Activated naive CD4-positive, alpha-beta T cell treated with anti-CD3 and anti-CD28 coated beads, Interleukin-2, amount 50 U/mL, for 72 hours (primary cell): ENCODE data around the gene DHX35. TPM values are rescaled to one million over a fixed set of nuclear protein-coding genes. Genes with fewer than 3 reads are reported as not detected.

Experiments
- ATAC-seq, 2 donors: fragments of 150-1000 bp; cut with Tn5 transposase; 2 replicates each; pipeline ENCODE4 v1.10.0; 2021; ENCODE audit warnings: mild to moderate bottlenecking in 2 of 2, moderate library complexity in 2 of 2
- DNase-seq, 2 donors: peaks; one replicate each; pipeline ENCODE4 v3.0.0; 2021 to 2022; ENCODE audit warnings: low spot score in 2 of 2
- H3K27ac Mint-ChIP-seq, 2 donors: one replicate each; pipeline ENCODE4 v1.8.0; 2022; ENCODE audit warnings: mild to moderate bottlenecking in 2 of 2, mixed read lengths in 2 of 2
- H3K36me3 Mint-ChIP-seq, 2 donors: one replicate each; pipeline ENCODE4 v1.8.0; 2022; ENCODE audit warnings: mixed read lengths in 2 of 2
- H3K9me3 Mint-ChIP-seq, 2 donors: one replicate each; pipeline ENCODE4 v1.8.0; 2022; ENCODE audit warnings: mixed read lengths in 2 of 2
- total RNA-seq, 2 donors: library from RNA; stranded (reverse); gene quantifications; one replicate each; pipeline ENCODE4 v1.2.3, GENCODE V29; 2022

The DHX35 gene, protein sequence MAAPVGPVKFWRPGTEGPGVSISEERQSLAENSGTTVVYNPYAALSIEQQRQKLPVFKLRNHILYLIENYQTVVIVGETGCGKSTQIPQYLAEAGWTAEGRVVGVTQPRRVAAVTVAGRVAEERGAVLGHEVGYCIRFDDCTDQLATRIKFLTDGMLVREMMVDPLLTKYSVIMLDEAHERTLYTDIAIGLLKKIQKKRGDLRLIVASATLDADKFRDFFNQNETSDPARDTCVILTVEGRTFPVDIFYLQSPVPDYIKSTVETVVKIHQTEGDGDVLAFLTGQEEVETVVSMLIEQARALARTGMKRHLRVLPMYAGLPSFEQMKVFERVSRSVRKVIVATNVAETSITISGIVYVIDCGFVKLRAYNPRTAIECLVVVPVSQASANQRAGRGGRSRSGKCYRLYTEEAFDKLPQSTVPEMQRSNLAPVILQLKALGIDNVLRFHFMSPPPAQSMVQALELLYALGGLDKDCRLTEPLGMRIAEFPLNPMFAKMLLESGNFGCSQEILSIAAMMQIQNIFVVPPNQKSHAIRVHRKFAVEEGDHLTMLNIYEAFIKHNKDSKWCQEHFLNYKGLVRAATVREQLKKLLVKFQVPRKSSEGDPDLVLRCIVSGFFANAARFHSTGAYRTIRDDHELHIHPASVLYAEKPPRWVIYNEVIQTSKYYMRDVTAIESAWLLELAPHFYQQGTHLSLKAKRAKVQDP
- total RNA-seq, result 10 to 100 TPM; 11.6 to 12.1 TPM

DNA sequence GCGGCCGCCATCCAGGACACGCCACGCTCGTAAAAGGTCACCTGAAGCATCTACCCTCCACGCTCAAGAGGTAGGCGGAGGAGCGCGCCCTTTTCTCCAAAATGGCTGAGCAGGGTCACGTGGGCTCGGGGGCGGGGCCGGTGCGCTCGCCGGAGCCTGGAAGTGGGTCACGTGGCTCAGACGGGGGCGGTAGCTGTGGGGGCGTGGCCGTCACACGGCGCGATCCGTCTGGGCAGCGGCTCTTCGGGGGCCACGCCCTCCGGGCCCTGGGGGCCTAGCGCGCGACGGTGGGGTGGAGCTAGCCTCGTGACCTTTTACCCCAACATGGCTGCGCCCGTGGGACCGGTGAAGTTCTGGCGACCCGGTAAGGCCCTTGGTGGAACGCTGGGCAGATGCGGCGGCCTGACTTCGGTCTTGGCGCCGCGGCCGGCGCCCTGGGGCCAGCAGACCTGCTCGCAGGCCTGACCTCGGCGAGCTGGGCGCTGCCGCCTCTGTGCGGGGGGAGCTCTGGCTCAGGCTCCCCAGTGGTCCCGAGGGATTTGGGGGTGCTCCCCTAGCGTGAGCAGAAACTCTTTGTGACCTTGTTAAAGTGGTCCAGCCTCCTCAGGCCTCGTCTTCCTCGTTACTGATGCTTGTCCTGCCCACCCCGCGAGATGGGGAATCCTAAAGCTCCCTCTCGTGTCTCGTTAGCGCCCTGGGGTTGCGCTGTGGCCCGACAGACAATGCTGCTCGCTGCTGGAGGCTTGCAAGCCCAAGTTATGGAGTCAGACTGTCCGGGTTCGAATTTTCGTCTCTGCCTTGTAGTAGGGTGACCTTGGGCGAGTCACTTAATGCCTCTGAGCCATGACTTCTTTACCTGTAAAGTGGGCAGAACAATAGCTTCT lies at the start of gene DHX35:
TSS of gene DHX35 (plus strand) at position 301 of the 884 bp plus-strand sequence. CDS start at position 325, 24 bp downstream.
- peak; percentile 99 for DNase-seq

DNA sequence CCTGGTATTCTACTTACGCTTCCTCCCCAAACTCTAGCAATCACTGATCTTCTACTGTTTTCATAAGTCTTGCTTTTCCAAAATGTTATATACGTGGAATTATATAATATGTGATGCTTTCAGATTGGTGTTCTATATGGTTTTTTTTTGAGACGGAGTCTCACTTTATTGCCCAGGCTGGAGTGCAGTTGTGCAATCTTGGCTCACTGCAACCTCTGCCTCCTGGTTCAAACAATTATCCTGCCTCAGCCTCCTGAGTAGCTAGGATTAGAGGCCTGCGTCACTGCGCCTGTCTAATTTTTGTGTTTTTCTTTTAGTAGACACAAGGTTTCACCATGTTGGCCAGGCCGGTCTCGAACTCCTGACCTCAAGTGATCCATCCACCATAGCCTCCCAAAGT lies 46.8 kb upstream of the DHX35 start:
- Mint-ChIP-seq H3K9me3 (no peaks in the 10 kb centered on the region), H3K36me3 (no peaks in the 10 kb centered on the region), H3K27ac (no peak overlapping the region)

More for the DNA sequence above, at the start of gene DHX35:
- H3K9me3 Mint-ChIP-seq, result no peaks in the 10 kb centered on the region
- peaks cover 14 to 16% of the 10 kb centered on the region in 2 donors for H3K36me3 Mint-ChIP-seq
- peak within 1 kb of the TSS; percentile 96 for H3K27ac Mint-ChIP-seq
- ATAC-seq, result peak; percentile 98 to 99

DNA sequence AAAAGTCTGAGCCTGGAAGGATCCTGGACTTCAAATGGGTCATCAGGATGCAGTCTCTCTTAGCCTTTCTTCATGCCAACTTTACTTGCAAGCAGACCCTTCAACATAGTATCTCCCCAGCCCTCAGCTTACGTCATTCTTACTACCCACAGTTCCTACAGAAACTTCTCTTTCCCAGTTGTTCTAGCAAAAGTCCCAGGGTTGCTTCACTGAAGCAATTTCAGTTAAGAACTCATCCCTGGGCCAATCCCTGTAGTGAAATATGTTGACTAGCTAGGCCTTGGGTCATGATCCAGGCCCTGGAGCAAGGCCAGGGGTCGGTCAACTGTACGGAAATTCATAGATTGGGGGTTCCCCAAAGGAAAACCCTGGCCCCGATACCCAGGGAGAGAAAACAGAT lies 44.5 kb upstream of the DHX35 start:
- ATAC-seq, result no peak
- no peaks in the 10 kb centered on the region for H3K9me3 Mint-ChIP-seq
- H3K27ac Mint-ChIP-seq, result peak overlapping the region in 1 of 2 donors; percentile 55
- no peak for DNase-seq
- H3K36me3 Mint-ChIP-seq, result no peaks in the 10 kb centered on the region

More for the DNA sequence above, 46.8 kb upstream of the DHX35 start:
- DNase-seq (no peak), ATAC-seq (no peak)

DNA sequence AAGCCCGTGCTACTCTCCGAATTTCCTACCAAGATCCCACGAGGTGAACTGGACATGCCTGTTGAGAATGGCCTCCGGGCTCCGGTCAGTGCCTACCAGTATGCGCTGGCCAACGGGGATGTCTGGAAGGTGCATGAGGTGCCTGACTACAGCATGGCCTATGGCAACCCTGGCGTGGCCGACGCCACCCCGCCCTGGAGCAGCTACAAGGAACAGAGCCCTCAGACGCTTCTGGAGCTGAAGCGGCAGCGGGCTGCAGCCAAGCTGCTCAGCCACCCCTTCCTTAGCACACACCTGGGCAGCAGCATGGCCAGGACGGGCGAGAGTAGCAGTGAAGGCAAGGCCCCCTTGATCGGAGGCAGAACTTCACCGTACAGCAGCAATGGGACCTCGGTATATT lies 44.0 kb upstream of the DHX35 start:
- no peak overlapping the region for H3K27ac Mint-ChIP-seq
- H3K36me3 Mint-ChIP-seq, result no peaks in the 10 kb centered on the region
- H3K9me3 Mint-ChIP-seq, result no peaks in the 10 kb centered on the region
- ATAC-seq (peak in 1 of 2 donors; percentile 7), DNase-seq (peak in 1 of 2 donors; percentile 25)

DNA sequence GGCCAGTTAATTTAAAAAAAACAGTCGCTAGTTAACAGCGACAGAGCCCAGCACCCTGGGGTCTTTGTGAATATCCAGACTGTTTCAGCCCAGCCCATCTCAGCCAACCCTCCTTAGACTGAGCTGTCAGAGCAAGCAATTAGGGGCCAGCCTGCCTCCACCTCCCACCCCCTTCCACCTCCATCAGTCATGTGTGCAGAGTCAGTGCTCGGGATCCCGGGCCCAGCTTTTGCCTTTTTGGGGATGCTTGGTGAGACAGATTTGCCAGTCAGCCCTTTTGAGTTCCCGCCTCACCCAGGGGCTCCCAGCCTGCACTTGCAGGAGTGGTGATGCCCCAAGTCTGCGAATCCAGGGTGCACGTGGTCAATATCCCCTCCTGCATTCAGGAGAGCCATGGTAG lies 42.5 kb upstream of the DHX35 start:
- H3K9me3 Mint-ChIP-seq, result no peaks in the 10 kb centered on the region
- ATAC-seq (no peak), DNase-seq (no peak)
- H3K36me3 Mint-ChIP-seq, result no peaks in the 10 kb centered on the region
- no peak overlapping the region for H3K27ac Mint-ChIP-seq

DNA sequence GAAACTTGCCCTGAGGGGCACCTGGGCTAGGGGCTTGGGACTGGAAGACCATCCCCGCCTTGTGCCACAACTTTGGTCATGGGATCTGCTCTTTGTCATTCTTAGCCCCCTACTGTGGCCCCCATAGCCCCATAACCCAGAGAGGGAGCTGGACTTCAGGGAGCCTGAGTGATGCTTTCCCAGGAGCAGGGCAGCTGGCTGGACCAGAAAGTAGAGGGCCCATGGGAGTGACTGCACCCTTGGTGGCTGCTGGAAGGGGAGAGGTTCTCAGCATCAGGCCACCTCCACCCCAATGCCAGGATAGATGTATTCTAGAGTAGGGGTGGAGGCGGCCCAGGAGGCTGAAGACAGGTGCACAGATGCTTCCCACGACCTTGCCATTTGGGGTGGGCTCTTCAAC lies 41.7 kb upstream of the DHX35 start:
- ATAC-seq, result peak in 1 of 2 donors; percentile 9
- no peaks in the 10 kb centered on the region for H3K9me3 Mint-ChIP-seq
- H3K27ac Mint-ChIP-seq, result peak overlapping the region in 1 of 2 donors; percentile 25
- no peaks in the 10 kb centered on the region for H3K36me3 Mint-ChIP-seq
- no peak for DNase-seq

DNA sequence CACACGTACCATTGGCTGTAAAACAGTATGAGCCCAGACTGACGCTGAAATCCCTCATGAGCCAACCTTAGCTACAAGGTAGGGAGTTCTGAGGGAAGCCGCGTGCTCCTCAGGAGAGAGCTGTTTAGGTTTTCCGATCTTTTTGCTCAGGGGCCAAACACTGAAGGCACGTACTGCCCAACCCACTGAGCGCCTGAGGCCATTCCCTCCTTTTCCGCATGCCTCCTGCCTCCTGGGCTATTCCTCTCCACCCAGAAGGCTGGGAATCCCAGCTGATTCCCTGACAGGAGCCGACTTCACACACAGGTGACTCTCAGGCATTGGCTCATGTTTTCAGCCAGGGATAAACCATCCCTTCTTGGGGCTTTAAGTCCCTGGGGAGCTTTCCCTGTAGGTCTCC lies 41.3 kb upstream of the DHX35 start:
- no peaks in the 10 kb centered on the region for H3K9me3 Mint-ChIP-seq
- no peaks in the 10 kb centered on the region for H3K36me3 Mint-ChIP-seq
- peak overlapping the region in 1 of 2 donors; percentile 79 for H3K27ac Mint-ChIP-seq
- no peak for ATAC-seq
- no peak for DNase-seq

DNA sequence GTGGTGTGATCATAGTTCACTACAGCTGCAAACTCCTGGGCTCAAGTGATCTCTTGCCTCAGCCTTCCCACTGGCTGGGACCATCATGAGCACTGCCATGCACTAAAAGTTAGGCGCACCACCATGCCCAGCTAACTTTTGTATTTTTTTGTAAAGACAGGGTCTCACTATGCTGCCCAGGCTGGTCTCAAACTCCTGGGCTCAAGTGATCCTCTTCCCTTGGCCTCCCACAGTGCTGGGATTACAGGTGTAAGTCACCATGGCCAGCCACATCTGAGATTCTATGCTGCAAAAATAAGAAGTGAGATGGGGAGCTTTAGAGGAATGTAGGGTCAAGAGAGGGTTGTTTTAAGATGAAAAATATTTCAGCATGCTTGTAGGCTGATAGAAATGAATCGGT lies 37.4 kb upstream of the DHX35 start:
- no peaks in the 10 kb centered on the region for H3K9me3 Mint-ChIP-seq
- ATAC-seq (no peak), DNase-seq (no peak)
- H3K36me3 Mint-ChIP-seq, result peaks cover 6 to 9% of the 10 kb centered on the region in 2 donors
- peak overlapping the region; percentile 34 to 87 for H3K27ac Mint-ChIP-seq

DNA sequence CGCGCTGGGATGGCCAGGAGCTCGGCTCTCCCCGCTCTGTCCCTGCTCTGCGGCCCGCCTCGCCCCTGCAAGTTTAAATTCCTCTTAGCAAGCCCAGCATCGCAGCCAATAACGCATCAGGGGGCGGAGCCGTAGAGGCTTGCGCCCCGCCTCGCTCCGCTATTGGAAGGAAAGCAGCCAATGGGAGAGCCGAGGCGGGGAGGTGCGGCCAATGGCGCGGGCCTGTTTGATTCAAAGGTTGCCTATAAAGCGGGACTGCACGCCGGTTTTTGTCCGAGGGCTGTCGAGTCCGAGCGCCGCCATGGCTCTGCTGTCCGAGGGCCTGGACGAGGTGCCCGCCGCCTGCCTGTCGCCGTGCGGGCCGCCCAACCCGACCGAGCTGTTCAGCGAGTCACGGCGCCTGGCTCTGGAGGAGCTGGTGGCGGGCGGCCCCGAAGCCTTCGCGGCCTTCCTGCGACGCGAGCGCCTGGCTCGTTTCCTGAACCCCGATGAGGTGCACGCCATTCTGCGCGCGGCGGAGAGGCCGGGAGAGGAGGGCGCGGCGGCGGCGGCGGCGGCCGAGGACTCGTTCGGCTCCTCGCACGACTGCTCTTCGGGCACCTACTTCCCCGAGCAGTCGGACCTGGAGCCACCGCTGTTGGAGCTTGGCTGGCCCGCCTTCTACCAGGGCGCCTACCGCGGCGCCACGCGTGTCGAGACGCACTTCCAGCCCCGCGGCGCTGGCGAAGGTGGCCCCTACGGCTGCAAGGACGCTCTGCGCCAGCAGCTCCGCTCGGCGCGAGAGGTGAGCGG lies 35.8 kb upstream of the DHX35 start, which contains the start of gene FAM83D:
TSS of gene FAM83D (plus strand) at position 276 of the 792 bp plus-strand sequence. CDS start at position 302, 26 bp downstream.
- Mint-ChIP-seq H3K27ac (peak within 1 kb of the TSS; percentile 87 to 95), H3K36me3 (peaks cover 6 to 9% of the 10 kb centered on the region in 2 donors), H3K9me3 (no peaks in the 10 kb centered on the region)
- DNase-seq (peak; percentile 95 to 98), ATAC-seq (peak; percentile 94 to 96)

DNA sequence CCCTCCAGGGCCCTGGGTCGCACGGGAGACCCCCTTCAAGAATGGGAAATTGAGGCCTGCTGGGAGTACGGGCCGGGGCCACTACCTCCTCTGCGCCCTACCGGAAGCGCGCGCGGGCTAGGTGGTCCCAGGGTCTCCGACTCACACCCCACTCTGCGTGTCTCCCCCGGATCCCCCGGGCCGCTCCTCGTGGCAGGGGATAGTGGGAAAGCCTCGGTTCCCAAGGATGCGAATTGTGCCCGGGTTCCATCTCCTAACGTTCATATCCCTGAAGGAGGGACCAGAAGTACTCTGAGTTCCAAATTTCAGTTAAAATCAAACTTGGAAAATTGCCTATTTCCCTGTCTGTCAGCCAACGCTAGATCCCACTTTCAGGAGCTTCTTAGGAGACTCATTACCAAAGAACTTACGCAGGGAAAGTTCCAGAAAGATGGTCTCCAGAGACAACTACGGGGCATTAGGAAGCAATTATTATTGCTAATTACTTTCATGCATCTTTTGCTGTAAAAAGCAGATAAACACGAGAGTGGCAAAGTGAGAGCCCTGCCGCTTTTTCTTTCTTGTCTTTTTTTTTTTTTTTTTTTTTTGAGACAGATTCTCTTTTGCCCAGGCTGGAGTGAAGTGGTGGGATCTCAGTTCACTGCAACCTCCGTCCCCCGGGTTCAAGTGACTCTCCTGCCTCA lies 35.1 kb upstream of the DHX35 start:
- DNase-seq, result no peak
- Mint-ChIP-seq H3K9me3 (no peaks in the 10 kb centered on the region), H3K27ac (peak overlapping the region; percentile 87 to 95), H3K36me3 (peaks cover 6 to 9% of the 10 kb centered on the region in 2 donors)
- ATAC-seq, result peak in 1 of 2 donors; percentile 2

DNA sequence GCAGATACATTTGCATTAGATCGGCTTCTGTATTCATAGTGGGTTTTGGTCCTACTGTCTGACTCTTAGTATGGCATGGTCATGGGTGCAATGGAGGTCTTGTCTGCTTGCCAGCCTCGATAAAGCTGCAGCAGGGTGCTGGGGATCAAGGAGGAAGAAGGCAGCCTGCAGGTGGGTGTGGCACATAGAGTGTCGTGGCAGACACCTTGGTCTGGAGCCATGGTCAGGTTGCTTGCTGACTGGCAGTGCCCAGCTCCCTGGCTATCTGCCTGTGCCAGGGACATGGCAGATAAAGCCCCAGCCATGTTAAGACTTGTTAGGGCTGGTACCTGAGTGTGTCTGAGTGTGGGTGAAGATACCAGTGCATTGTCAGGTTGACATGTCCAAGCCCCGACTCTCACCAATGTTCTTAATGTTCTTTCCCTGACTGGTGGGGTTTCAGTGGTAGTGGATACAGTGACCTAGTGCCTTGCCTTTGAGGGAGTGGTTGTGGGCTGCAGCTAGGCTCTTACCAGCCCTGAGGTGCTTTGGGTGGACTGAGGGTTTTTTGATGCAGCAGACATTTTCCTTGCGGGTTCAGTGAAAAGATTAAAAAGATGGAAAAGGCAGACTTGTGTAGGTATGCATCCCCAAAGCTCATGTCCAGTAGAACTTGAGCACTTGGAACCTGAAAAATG lies 34.1 kb upstream of the DHX35 start:
- Mint-ChIP-seq H3K27ac (peak overlapping the region; percentile 4 to 87), H3K36me3 (peaks cover 6 to 9% of the 10 kb centered on the region in 2 donors), H3K9me3 (no peaks in the 10 kb centered on the region)
- ATAC-seq (no peak), DNase-seq (no peak)

DNA sequence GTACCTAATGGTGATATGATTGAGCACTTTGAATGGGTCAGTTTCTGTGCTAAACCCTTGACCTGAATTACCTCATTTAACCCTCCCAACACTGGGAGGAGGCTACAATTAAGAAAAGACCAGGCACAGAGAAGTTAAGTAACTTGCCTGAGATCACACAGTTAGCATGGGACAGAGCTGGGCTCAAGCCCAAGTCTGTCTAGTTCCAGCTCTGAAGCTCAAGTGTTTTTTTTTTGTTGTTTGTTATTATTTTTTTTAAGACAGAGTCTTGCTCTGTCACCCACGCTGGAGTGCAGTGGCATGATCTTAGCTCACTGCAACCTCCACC lies 31.9 kb upstream of the DHX35 start:
- H3K27ac Mint-ChIP-seq, result peak overlapping the region in 1 of 2 donors; percentile 84

DNA sequence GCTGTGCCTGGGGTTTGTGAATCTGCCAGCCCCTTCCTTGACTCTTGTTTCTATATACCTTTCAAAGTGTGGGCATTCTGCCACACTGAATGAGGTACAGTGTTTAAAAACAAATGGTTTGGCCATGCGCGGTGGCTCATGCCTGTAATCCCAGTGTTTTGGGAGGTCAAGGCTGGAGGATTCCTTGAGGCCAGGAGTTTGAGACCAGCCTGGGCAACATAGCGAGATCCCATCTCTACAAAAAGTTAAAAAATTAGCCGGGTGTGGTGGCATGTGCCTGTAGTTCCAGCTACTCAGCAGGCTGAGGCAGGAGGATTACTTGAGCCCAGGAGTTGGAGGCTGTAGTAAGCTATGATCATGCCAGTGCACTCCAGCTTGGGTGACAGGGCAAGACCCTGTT lies 30.2 kb upstream of the DHX35 start:
- ATAC-seq (no peak), DNase-seq (no peak)
- H3K9me3 Mint-ChIP-seq, result no peaks in the 10 kb centered on the region
- H3K27ac Mint-ChIP-seq, result no peak overlapping the region
- peaks cover 6 to 9% of the 10 kb centered on the region in 2 donors for H3K36me3 Mint-ChIP-seq

More for the DNA sequence above, 31.9 kb upstream of the DHX35 start:
- peaks cover 6 to 9% of the 10 kb centered on the region in 2 donors for H3K36me3 Mint-ChIP-seq
- ATAC-seq (no peak), DNase-seq (no peak)
- no peaks in the 10 kb centered on the region for H3K9me3 Mint-ChIP-seq

DNA sequence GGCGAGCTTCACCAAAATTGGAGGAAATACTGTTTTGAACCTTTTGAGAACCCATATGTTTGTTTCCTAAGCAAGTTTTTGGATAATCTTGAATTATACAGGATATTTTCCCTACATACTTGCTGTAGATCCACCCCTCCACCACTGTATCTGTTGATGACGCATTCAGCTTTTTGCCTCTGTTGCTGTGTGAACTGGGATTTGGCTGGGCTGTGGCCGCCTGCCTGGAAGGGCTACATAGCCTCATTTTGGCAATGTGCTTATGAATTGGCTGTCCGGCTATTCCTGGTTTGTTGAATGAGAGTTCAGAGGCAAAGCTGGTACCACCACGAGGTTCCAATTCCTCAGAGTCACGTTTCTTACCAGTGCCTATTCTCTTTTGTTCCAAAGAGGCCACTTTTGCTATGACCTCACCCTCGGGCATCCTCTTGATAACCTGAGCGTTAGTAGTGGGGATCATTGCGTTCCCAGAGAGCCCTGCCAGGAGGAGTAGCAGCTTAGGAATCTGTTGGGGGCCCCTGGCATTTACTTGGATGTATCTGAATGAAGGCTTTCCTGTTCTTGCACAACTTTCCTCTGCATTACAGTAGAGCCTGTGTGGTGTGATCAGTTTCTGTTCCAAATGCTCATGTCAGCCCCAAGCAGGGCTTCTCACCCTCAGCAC lies 29.6 kb upstream of the DHX35 start:
- DNase-seq (no peak), ATAC-seq (no peak)
- no peak overlapping the region for H3K27ac Mint-ChIP-seq
- H3K36me3 Mint-ChIP-seq, result peaks cover 6 to 9% of the 10 kb centered on the region in 2 donors
- no peaks in the 10 kb centered on the region for H3K9me3 Mint-ChIP-seq
